Endothelial cell of umbilical vein (primary cell): ENCODE results near the gene COL5A1. TPM values are rescaled to one million over a fixed set of nuclear protein-coding genes. Genes with fewer than 3 reads are reported as not detected.

ENCODE experiments used
- BruUV-seq: library from RNA; stranded (reverse); fragments of 400-500 nt; replicated peaks from 2 replicates; lab custom pipeline; 2021; lab: Mats Ljungman, UMichigan
- CTCF ChIA-PET: fragments of 300-600, 350-600 bp; sonication (Branson Sonifier 250); formaldehyde crosslinking; loops from one replicate; lab custom pipeline; 2021; ENCODE audit warnings: antibody characterized with exemption, inconsistent platforms; lab: Charles Lee
- POLR2A ChIA-PET: fragments of 300-600, 350-600 bp; sonication (Branson Sonifier 250); formaldehyde crosslinking; loops from one replicate; lab custom pipeline; 2021; ENCODE audit warnings: antibody characterized with exemption, inconsistent platforms; lab: Charles Lee
- DNase-seq: peaks from one replicate; pipeline ENCODE4 v3.0.0-alpha.2; 2011; ENCODE audit warnings: low read depth, low spot score
- FAIRE-seq: peaks from 2 replicates; lab custom pipeline; 2011; peaks lifted over from hg19 to GRCh38; lab: Jason Lieb, UNC
- H2AFZ ChIP-seq: 2 replicates; pipeline ENCODE4 v1.6.0; 2012; ENCODE audit warnings: low read depth, low read length, control low read depth, inconsistent platforms
- H3K27ac ChIP-seq: 2 replicates; pipeline ENCODE4 v1.5.1; 2011; ENCODE audit warnings: low read depth, mild to moderate bottlenecking, control low read depth, low read length, moderate library complexity; ENCODE audit not compliant: insufficient read depth
- H3K27me3 ChIP-seq, 2 experiments: 2 replicates each; pipeline versions ENCODE4 v1.6.0 to v1.6.1; 2011; ENCODE audit warnings: low read length in 2 of 2, mixed read lengths in 1 of 2; ENCODE audit not compliant: control insufficient read depth in 2 of 2, insufficient read depth in 2 of 2
- H3K36me3 ChIP-seq, 2 experiments: 2 replicates in 1 of 2; 3 replicates in 1 of 2; pipeline ENCODE4 v1.5.1; 2011; ENCODE audit warnings: low read length in 2 of 2, mild to moderate bottlenecking in 1 of 2, moderate library complexity in 1 of 2; ENCODE audit not compliant: control insufficient read depth in 2 of 2, insufficient read depth in 2 of 2; ENCODE audit errors: extremely low read depth in 1 of 2
- H3K4me1 ChIP-seq: 3 replicates; pipeline ENCODE4 v1.5.1; 2011; ENCODE audit warnings: mild to moderate bottlenecking, low read length; ENCODE audit not compliant: control insufficient read depth, insufficient read depth; ENCODE audit errors: extremely low read depth
- H3K4me2 ChIP-seq: 2 replicates; pipeline ENCODE4 v1.6.1; 2011; ENCODE audit warnings: low read length, control low read depth, mixed read lengths; ENCODE audit not compliant: insufficient read depth
- H3K4me3 ChIP-seq, 3 experiments: fragments of 200-600 bp in 1 of 3; sonication (generic), shearing (Covaris generic) in 1 of 3; replicated peaks in 1 of 3; 2 replicates each; pipeline ENCODE4 v1.5.1; 2011 to 2016; ENCODE audit warnings: control low read depth in 3 of 3, low read length in 3 of 3, mild to moderate bottlenecking in 2 of 3, inconsistent platforms in 1 of 3, low read depth in 1 of 3, moderate library complexity in 1 of 3; ENCODE audit not compliant: insufficient read depth in 1 of 3
- H3K79me2 ChIP-seq: 2 replicates; pipeline ENCODE4 v1.6.0; 2012; ENCODE audit warnings: low read length, inconsistent platforms; ENCODE audit not compliant: control insufficient read depth, insufficient read depth
- H3K9ac ChIP-seq: replicated peaks from 2 replicates; pipeline ENCODE3; 2011; ENCODE audit warnings: low read length, control low read depth; ENCODE audit not compliant: insufficient read depth; ENCODE audit errors: extremely low read depth
- H3K9me1 ChIP-seq: replicated peaks from 3 replicates; pipeline ENCODE4 v1.6.0; 2011; ENCODE audit warnings: mild to moderate bottlenecking, low read length; ENCODE audit not compliant: control insufficient read depth, insufficient read depth; ENCODE audit errors: extremely low read depth
- H3K9me3 ChIP-seq: replicated peaks from 2 replicates; pipeline ENCODE4 v1.5.1; 2012; ENCODE audit warnings: low read length, inconsistent platforms; ENCODE audit not compliant: control insufficient read depth, insufficient read depth
- H4K20me1 ChIP-seq: replicated peaks from 2 replicates; pipeline ENCODE3; 2011; ENCODE audit warnings: mild to moderate bottlenecking, low read length; ENCODE audit not compliant: control insufficient read depth, insufficient read depth; ENCODE audit errors: extremely low read depth
- CTCF ChIP-seq, 2 donors: IDR thresholded peaks; 1 replicate in 1 of 2; 2 replicates in 1 of 2; pipeline ENCODE4 v1.5.1; 2011; ENCODE audit warnings: low read length in 2 of 2, mild to moderate bottlenecking in 2 of 2, moderate library complexity in 2 of 2, control low read depth in 1 of 2, inconsistent platforms in 1 of 2, low read depth in 1 of 2; ENCODE audit not compliant: insufficient read depth in 1 of 2; ENCODE audit errors: extremely low read depth in 1 of 2
- EZH2 ChIP-seq: IDR thresholded peaks from 2 replicates; pipeline ENCODE4 v1.6.1; 2012; ENCODE audit warnings: borderline replicate concordance, low read depth, mild to moderate bottlenecking, moderate library complexity, low read length, inconsistent platforms; ENCODE audit not compliant: severe bottlenecking
- FOS ChIP-seq: IDR thresholded peaks from 2 replicates; pipeline ENCODE4 v1.6.1; 2011; ENCODE audit warnings: mild to moderate bottlenecking, low read length, moderate library complexity, borderline replicate concordance; ENCODE audit not compliant: insufficient read depth
- GATA2 ChIP-seq: IDR thresholded peaks from 2 replicates; pipeline ENCODE4 v1.7.0; 2011; ENCODE audit warnings: low read depth, mild to moderate bottlenecking, moderate library complexity, mixed read lengths, low read length; ENCODE audit not compliant: insufficient read length, insufficient read depth
- JUN ChIP-seq: IDR thresholded peaks from 2 replicates; pipeline ENCODE4 v1.6.1; 2011; ENCODE audit warnings: borderline replicate concordance, low read depth; ENCODE audit not compliant: insufficient read length, insufficient read depth
- MAX ChIP-seq: IDR thresholded peaks from 2 replicates; pipeline ENCODE4 v1.6.1; 2011; ENCODE audit not compliant: insufficient read depth, insufficient read length
- POLR2A ChIP-seq: IDR thresholded peaks from 2 replicates; pipeline ENCODE4 v1.6.1; 2012; ENCODE audit warnings: low read depth, mild to moderate bottlenecking, control low read depth, low read length
- POLR2AphosphoS5 ChIP-seq: IDR thresholded peaks from 2 replicates; pipeline ENCODE4 v1.6.1; 2012; ENCODE audit warnings: low read depth, mild to moderate bottlenecking, control low read depth, low read length, moderate library complexity; ENCODE audit not compliant: insufficient read depth
- dilution Hi-C: fragments of 300-500 bp; cut with MboI; formaldehyde crosslinking; loops from one replicate; pipeline ENCODE4 v1.15.0; 2019; ENCODE audit warnings: low sequenced_read_pairs; ENCODE audit not compliant: extremely low pct_ligation_motif_present
- intact Hi-C: fragments of 100-400 bp; cut with micrococcal nuclease; formaldehyde crosslinking; loops from one replicate; pipeline ENCODE4 v1.10.0; 2022
- polyA plus RNA-seq, 4 experiments: library from polyadenylated mRNA; depleted of rRNA in 3 of 4; stranded (reverse) in 3 of 4; unstranded in 1 of 4; fragments of >200 nt; gene quantifications; 2 replicates each; pipeline versions ENCODE4 v1.2.1 to v1.2.3, GENCODE V29; 2011 to 2012; ENCODE audit warnings: missing spikeins in 1 of 4
- total RNA-seq: library from RNA; stranded (reverse); gene quantifications from 2 replicates; pipeline ENCODE4 v1.2.3, GENCODE V29; 2021

COL5A1 gene
- total and polyA plus RNA-seq, 2 donors (not counting 3 experiments of a cell fraction or from before 2014, with no cell fraction given), result 97.4 to 175 TPM

GRCh38 chr9:134835987-134836386 is 194.4 kb downstream of the COL5A1 start:
- Histone ChIP-seq H3K9me1 (no peaks in the 10 kb centered on the region), H3K4me3 (no peak overlapping the region), H3K4me1 (no peaks in the 10 kb centered on the region), H3K27ac (no peak overlapping the region), H3K27me3 (no peaks in the 10 kb centered on the region), H3K79me2 (no peaks in the 10 kb centered on the region), H3K9ac (no peak overlapping the region), H3K4me2 (no peak overlapping the region), H4K20me1 (no peaks in the 10 kb centered on the region), H2AFZ (no peak overlapping the region), H3K9me3 (no peaks in the 10 kb centered on the region), H3K36me3 (peaks cover 4 to 21% of the 10 kb centered on the region in 2 experiments)
- POLR2A ChIA-PET, result no interaction called here
- dilution Hi-C loops (no loop called here), intact Hi-C loops (no loop called here)
- DNase-seq (no peak), FAIRE-seq (no peak)
- TF ChIP-seq FOS (no peak), EZH2 (no peak)
- BruUV-seq, result no TSS peak
- CTCF ChIA-PET, result interaction anchor here (1.2 kb wide), 1 partner anchor 28 kb away, joined by 3 read pairs; no protein-coding TSS in a partner anchor

GRCh38 chr9:134836406-134836970 is 194.9 kb downstream of the COL5A1 start:
- H3K4me3 ChIP-seq, result no peak overlapping the region
- TF ChIP-seq FOS (no peak), POLR2A (no peak), CTCF (IDR thresholded peaks at IDR 0.05; ENCODE audit: extremely low read depth in 1 of 2, insufficient read depth in 1 of 2, low read depth in 1 of 2, low read length in 2 of 2) (no peak), MAX (no peak), GATA2 (no peak), JUN (no peak), POLR2AphosphoS5 (no peak), EZH2 (no peak)
- ChIA-PET CTCF (interaction anchor here (1.2 kb wide), 1 partner anchor 29 kb away, joined by 3 read pairs; no protein-coding TSS in a partner anchor), POLR2A (no interaction called here)
- no peak overlapping the region for H2AFZ ChIP-seq
- intact Hi-C loops, result no loop called here
- no peak overlapping the region for H3K4me2 ChIP-seq
- H3K9ac ChIP-seq, result no peak overlapping the region
- H3K79me2 ChIP-seq, result no peaks in the 10 kb centered on the region
- DNase-seq (no peak), FAIRE-seq (no peak)
- dilution Hi-C loops, result no loop called here
- H3K27ac ChIP-seq, result no peak overlapping the region
- H3K4me1 ChIP-seq, result no peaks in the 10 kb centered on the region
- no peaks in the 10 kb centered on the region for H3K9me3 ChIP-seq
- no peaks in the 10 kb centered on the region for H4K20me1 ChIP-seq
- no peaks in the 10 kb centered on the region for H3K27me3 ChIP-seq
- H3K9me1 ChIP-seq, result no peaks in the 10 kb centered on the region
- H3K36me3 ChIP-seq, result peaks cover 4 to 18% of the 10 kb centered on the region in 2 experiments
- BruUV-seq, result no TSS peak
